Measurements from ENCODE around the gene PDE11A. TPM values are rescaled to one million over a fixed set of nuclear protein-coding genes. Genes with fewer than 3 reads are reported as not detected.

Gene PDE11A
- total RNA-seq, 1 experiment from 2014 or later = 0.13 TPM

GRCh38 chr2:177916342-177916741 is 156.2 kb downstream of the PDE11A start:
- H3K4ac ChIP-seq (ENCODE audit: low read depth, low read length) = no peak overlapping the region
- H2BK12ac ChIP-seq (ENCODE audit: insufficient read length, low read depth, low read length) = no peak overlapping the region
- H2BK5ac ChIP-seq (ENCODE audit: insufficient read length, low read length) = no peak overlapping the region
- no peaks in the 10 kb centered on the region for H4K20me1 ChIP-seq (ENCODE audit: control insufficient read depth, insufficient read depth, insufficient read length)
- H3K79me2 ChIP-seq (ENCODE audit: insufficient read depth, low read length) = no peaks in the 10 kb centered on the region
- H3K27ac Mint-ChIP-seq = no peak overlapping the region
- H3K23me2 ChIP-seq (ENCODE audit: insufficient read length, low read depth, low read length, poor library complexity, severe bottlenecking) = no peaks in the 10 kb centered on the region
- H2AFZ ChIP-seq (ENCODE audit: low read length) = no peak overlapping the region
- no peaks in the 10 kb centered on the region for H3K9me3 ChIP-seq (ENCODE audit: control insufficient read depth, low read depth, low read length)
- no peaks in the 10 kb centered on the region for H3K36me3 Mint-ChIP-seq (ENCODE audit: insufficient read depth in 1 of 3, low read depth in 3 of 3)
- H3K27me3 ChIP-seq (ENCODE audit: insufficient read depth, low read length) = no peaks in the 10 kb centered on the region
- H4K5ac ChIP-seq (ENCODE audit: insufficient read length, low read depth, low read length) = no peak overlapping the region
- no peaks in the 10 kb centered on the region for H3K27me3 Mint-ChIP-seq (ENCODE audit: low read depth)
- H2BK15ac ChIP-seq (ENCODE audit: low read depth, low read length) = no peak overlapping the region
- TF ChIP-seq CTCF (conservative IDR thresholded peaks at IDR 0.05) = no peak
- no peak overlapping the region for H2BK20ac ChIP-seq (ENCODE audit: low read depth, low read length, poor library complexity, severe bottlenecking)
- no peak overlapping the region for H2AK5ac ChIP-seq (ENCODE audit: insufficient read length, low read length)
- no peak overlapping the region for H3T11ph ChIP-seq (ENCODE audit: low read length)
- H3K18ac ChIP-seq (ENCODE audit: insufficient read length, low read depth, low read length) = no peak overlapping the region
- H3K9ac ChIP-seq (ENCODE audit: extremely low read depth, insufficient read length, low read length) = no peak overlapping the region
- no peak overlapping the region for H4K8ac ChIP-seq (replicated peaks; ENCODE audit: insufficient read length, low read depth, low read length)
- H3K9me3 Mint-ChIP-seq = no peaks in the 10 kb centered on the region; a peak in 1 of 5 replicates
- WGBS (ENCODE audit: extremely low coverage, insufficient read length, low lambda C conversion rate) = no CpG with 5 or more reads among the region's 4 CpGs
- no peak overlapping the region for H2BK120ac ChIP-seq (ENCODE audit: low read depth, low read length, poor library complexity, severe bottlenecking)
- no peak for DNase-seq
- H3K4me2 ChIP-seq (ENCODE audit: insufficient read depth, insufficient read length, low read length) = no peak overlapping the region
- H3K27ac ChIP-seq (ENCODE audit: insufficient read length, low read depth, low read length) = no peak overlapping the region
- no peaks in the 10 kb centered on the region for H3K79me1 ChIP-seq (ENCODE audit: insufficient read depth, low read depth, low read length, poor library complexity, severe bottlenecking)
- H4K91ac ChIP-seq (ENCODE audit: insufficient read length, low read depth, low read length) = no peak overlapping the region
- no peak overlapping the region for H3K23ac ChIP-seq (ENCODE audit: insufficient read length, low read depth, low read length)
- H3K4me1 ChIP-seq (ENCODE audit: insufficient read depth, low read length) = no peaks in the 10 kb centered on the region
- H3K4me3 Mint-ChIP-seq = no peak overlapping the region
- H3K56ac ChIP-seq (ENCODE audit: insufficient read length, low read depth, low read length) = no peak overlapping the region
- no peak overlapping the region for H3K14ac ChIP-seq (ENCODE audit: insufficient read depth, low read length)
- H3K4me1 Mint-ChIP-seq = no peaks in the 10 kb centered on the region
